HepG2 (cell line): Measurements from ENCODE around the gene ARHGEF12. TPM values are rescaled to one million over a fixed set of nuclear protein-coding genes. Genes with fewer than 3 reads are reported as not detected.

Experiments
- ADNP ChIP-seq: sonication (generic); formaldehyde crosslinking; IDR thresholded peaks from 2 replicates; pipeline ENCODE4 v1.4.0; 2020; ENCODE audit warnings: missing genetic modification reagents
- BRCA1 ChIP-seq: sonication (generic); formaldehyde crosslinking; IDR thresholded peaks from 2 replicates; pipeline ENCODE4 v1.4.0; 2020; ENCODE audit warnings: missing genetic modification reagents
- NFYB ChIP-seq: sonication (generic); formaldehyde crosslinking; IDR thresholded peaks from 2 replicates; pipeline ENCODE4 v1.4.0; 2020; ENCODE audit warnings: missing genetic modification reagents
- PBX2 ChIP-seq: IDR thresholded peaks from 2 replicates; pipeline ENCODE4 v1.6.1; 2016; ENCODE audit warnings: control low read depth
- RAD51 ChIP-seq: fragments of 450-650 bp; IDR thresholded peaks from 2 replicates; pipeline ENCODE4 v1.6.1; 2016; ENCODE audit warnings: borderline replicate concordance
- RBFOX2 ChIP-seq: fragments of 200-400 bp; formaldehyde crosslinking; IDR thresholded peaks from 2 replicates; pipeline ENCODE4 v1.6.1; 2017; ENCODE audit warnings: low read depth, mild to moderate bottlenecking, low read length
- SATB2 ChIP-seq: sonication (generic); formaldehyde crosslinking; IDR thresholded peaks from 2 replicates; pipeline ENCODE4 v1.5.0; 2020; ENCODE audit warnings: missing genetic modification reagents
- SCMH1 ChIP-seq: sonication (generic); formaldehyde crosslinking; IDR thresholded peaks from 2 replicates; pipeline ENCODE4 v1.9.0; 2021; ENCODE audit warnings: missing genetic modification reagents, mild to moderate bottlenecking, borderline replicate concordance
- SRY ChIP-seq: sonication (generic); formaldehyde crosslinking; IDR thresholded peaks from 2 replicates; pipeline ENCODE4 v1.8.0; 2022; ENCODE audit warnings: mild to moderate bottlenecking, missing genetic modification reagents
- STAT6 ChIP-seq: sonication (generic); formaldehyde crosslinking; IDR thresholded peaks from 2 replicates; pipeline ENCODE4 v1.4.0; 2020; ENCODE audit warnings: missing genetic modification reagents, mild to moderate bottlenecking, borderline replicate concordance
- TAF15 ChIP-seq: fragments of 200-400 bp; formaldehyde crosslinking; IDR thresholded peaks from one replicate; pipeline ENCODE4 v1.6.1; 2018; ENCODE audit warnings: mild to moderate bottlenecking, low read depth, low read length; ENCODE audit not compliant: poor library complexity, severe bottlenecking
- TRIM22 ChIP-seq: fragments of 450-650 bp; IDR thresholded peaks from 2 replicates; pipeline ENCODE4 v1.6.1; 2017
- ZKSCAN1 ChIP-seq: fragments of 150-350 bp; IDR thresholded peaks from 2 replicates; pipeline ENCODE4 v1.6.1; 2014; ENCODE audit warnings: low read length
- ZNF431 ChIP-seq: sonication (generic); formaldehyde crosslinking; IDR thresholded peaks from 2 replicates; pipeline ENCODE4 v1.9.0; 2022; ENCODE audit warnings: missing genetic modification reagents, low read depth, mild to moderate bottlenecking, borderline replicate concordance
- ZNF562 ChIP-seq: sonication (generic); formaldehyde crosslinking; IDR thresholded peaks from 2 replicates; pipeline ENCODE4 v1.8.0; 2022; ENCODE audit warnings: missing genetic modification reagents, borderline replicate concordance
- ZNF569 ChIP-seq: sonication (generic); formaldehyde crosslinking; IDR thresholded peaks from 2 replicates; pipeline ENCODE4 v1.5.0; 2020; ENCODE audit warnings: mild to moderate bottlenecking, missing genetic modification reagents, moderate library complexity, borderline replicate concordance
- ZNF609 ChIP-seq: sonication (generic); formaldehyde crosslinking; IDR thresholded peaks from 2 replicates; pipeline ENCODE4 v1.4.0; 2020; ENCODE audit warnings: mild to moderate bottlenecking, missing genetic modification reagents, borderline replicate concordance
- polyA plus RNA-seq, 8 experiments: library from polyadenylated mRNA; depleted of rRNA in 3 of 8; stranded (reverse) in 7 of 8; unstranded in 1 of 8; fragments of >200 nt; fragmentation: Illumina TruSeq in 4 of 8; extraction: Trizol in 4 of 8; gene quantifications; 2 replicates each; pipeline versions ENCODE4 v1.2.1 to v1.2.3, GENCODE V29; 2011 to 2016; ENCODE audit warnings: low read depth in 4 of 8, missing spikeins in 1 of 8, mixed read lengths in 1 of 8; ENCODE audit not compliant: insufficient read depth in 1 of 8
- total RNA-seq, 5 experiments: library from RNA; depleted of rRNA; stranded (reverse); fragments of >200 nt; fragmentation: Illumina TruSeq; extraction: Trizol; gene quantifications; 2 replicates each; pipeline ENCODE4 v1.2.3, GENCODE V29; 2016; ENCODE audit warnings: low read depth in 1 of 5

ARHGEF12 gene
- total and polyA plus RNA-seq, 2 of the 13 experiments (the other 11 are each of a cell fraction or from before 2014, with no cell fraction given) = 17.9 to 54.4 TPM

GRCh38 chr11:120337355-120338106, 1.3 kb downstream of the ARHGEF12 start (continued):
- TF ChIP-seq STAT6 (CRISPR knock-in tag) (no peak), RAD51 (no peak), SATB2 (CRISPR knock-in tag) (no peak), ADNP (CRISPR knock-in tag) (no peak), SCMH1 (CRISPR knock-in tag) (no peak), ZNF609 (no peak), ZKSCAN1 (no peak), RBFOX2 (peak; percentile 38; the same call in 1 of the 2 replicates), TAF15 (no peak), BRCA1 (CRISPR knock-in tag) (no peak), ZNF431 (no peak), TRIM22 (no peak), PBX2 (CRISPR knock-in tag) (no peak), SRY (CRISPR knock-in tag) (no peak), ZNF562 (CRISPR knock-in tag) (no peak), NFYB (CRISPR knock-in tag) (no peak), ZNF569 (CRISPR knock-in tag) (no peak)
